ENCODE data around the gene ARAP2.

DNA sequence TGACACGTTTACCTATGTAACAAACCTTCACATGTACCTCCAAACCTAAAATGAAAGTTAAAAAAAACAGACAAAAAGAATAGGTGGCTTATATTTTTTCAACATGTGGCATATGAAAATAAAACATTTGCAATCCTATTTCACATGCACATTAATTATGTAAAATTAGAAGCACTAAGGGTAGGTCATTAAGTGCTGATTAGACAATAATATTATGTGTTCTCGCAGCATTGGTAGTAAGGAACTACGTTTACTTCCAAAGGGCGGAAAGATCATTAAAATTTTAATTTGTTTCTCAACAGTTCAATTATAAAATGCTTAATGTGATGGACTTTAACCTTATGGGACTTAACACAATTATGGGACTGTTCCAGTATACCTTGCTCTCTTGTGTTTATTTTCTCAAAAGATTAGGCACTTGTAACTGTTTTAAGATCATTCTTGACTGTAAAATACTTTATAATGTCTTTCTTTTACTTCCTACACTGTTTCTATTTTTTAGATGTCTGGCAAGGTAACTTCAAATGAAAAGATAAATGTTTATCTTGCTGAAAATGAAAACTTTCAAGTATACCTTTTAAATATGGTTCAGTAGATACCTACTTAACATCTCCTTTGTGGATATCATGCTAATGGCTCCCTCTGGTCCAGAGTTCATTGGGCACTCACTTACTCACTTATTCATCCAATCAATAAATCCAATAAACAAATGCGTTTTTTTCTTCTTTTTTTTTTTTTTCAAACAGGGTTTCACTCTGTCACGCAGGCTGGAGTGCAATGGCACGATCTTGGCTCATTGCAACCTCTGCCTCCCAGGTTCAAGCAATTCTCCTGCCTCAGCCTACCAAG is 202.0 kb downstream of the ARAP2 start:
- TF ChIP-seq, protein P1, sequence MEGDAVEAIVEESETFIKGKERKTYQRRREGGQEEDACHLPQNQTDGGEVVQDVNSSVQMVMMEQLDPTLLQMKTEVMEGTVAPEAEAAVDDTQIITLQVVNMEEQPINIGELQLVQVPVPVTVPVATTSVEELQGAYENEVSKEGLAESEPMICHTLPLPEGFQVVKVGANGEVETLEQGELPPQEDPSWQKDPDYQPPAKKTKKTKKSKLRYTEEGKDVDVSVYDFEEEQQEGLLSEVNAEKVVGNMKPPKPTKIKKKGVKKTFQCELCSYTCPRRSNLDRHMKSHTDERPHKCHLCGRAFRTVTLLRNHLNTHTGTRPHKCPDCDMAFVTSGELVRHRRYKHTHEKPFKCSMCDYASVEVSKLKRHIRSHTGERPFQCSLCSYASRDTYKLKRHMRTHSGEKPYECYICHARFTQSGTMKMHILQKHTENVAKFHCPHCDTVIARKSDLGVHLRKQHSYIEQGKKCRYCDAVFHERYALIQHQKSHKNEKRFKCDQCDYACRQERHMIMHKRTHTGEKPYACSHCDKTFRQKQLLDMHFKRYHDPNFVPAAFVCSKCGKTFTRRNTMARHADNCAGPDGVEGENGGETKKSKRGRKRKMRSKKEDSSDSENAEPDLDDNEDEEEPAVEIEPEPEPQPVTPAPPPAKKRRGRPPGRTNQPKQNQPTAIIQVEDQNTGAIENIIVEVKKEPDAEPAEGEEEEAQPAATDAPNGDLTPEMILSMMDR (IDR thresholded peaks at IDR 0.05): no peak
- TF ChIP-seq, protein P2, sequence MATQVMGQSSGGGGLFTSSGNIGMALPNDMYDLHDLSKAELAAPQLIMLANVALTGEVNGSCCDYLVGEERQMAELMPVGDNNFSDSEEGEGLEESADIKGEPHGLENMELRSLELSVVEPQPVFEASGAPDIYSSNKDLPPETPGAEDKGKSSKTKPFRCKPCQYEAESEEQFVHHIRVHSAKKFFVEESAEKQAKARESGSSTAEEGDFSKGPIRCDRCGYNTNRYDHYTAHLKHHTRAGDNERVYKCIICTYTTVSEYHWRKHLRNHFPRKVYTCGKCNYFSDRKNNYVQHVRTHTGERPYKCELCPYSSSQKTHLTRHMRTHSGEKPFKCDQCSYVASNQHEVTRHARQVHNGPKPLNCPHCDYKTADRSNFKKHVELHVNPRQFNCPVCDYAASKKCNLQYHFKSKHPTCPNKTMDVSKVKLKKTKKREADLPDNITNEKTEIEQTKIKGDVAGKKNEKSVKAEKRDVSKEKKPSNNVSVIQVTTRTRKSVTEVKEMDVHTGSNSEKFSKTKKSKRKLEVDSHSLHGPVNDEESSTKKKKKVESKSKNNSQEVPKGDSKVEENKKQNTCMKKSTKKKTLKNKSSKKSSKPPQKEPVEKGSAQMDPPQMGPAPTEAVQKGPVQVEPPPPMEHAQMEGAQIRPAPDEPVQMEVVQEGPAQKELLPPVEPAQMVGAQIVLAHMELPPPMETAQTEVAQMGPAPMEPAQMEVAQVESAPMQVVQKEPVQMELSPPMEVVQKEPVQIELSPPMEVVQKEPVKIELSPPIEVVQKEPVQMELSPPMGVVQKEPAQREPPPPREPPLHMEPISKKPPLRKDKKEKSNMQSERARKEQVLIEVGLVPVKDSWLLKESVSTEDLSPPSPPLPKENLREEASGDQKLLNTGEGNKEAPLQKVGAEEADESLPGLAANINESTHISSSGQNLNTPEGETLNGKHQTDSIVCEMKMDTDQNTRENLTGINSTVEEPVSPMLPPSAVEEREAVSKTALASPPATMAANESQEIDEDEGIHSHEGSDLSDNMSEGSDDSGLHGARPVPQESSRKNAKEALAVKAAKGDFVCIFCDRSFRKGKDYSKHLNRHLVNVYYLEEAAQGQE (IDR thresholded peaks at IDR 0.05; ENCODE audit: insufficient read depth in 1 of 2, low read depth in 2 of 2, low read length in 1 of 2): no peak

All from Panc1 (cell line).